AG04449 (cell line): ENCODE data around the gene SEC23B.

Source experiments
- CTCF ChIA-PET: fragments of 350-600 bp; formaldehyde crosslinking; extraction: SDS; loops from one replicate; lab custom pipeline; 2021; ENCODE audit warnings: antibody characterized with exemption; lab: Yijun Ruan, JAX
- POLR2A ChIA-PET: fragments of 400-600, 350-600 bp; formaldehyde crosslinking; extraction: SDS; loops from one replicate; lab custom pipeline; 2020; ENCODE audit warnings: antibody characterized with exemption, inconsistent platforms; lab: Yijun Ruan, JAX
- DNase-seq: peaks from one replicate; pipeline ENCODE4 v3.0.0-alpha.2; 2010; ENCODE audit warnings: low read depth, low spot score
- H3K4me3 ChIP-seq: 2 replicates; pipeline ENCODE4 v1.5.1; 2011; ENCODE audit warnings: low read depth, mild to moderate bottlenecking, control low read depth, low read length
- CTCF ChIP-seq: IDR thresholded peaks from one replicate; pipeline ENCODE4 v1.5.1; 2011; ENCODE audit warnings: mild to moderate bottlenecking, moderate library complexity, low read length, control low read depth, inconsistent platforms; ENCODE audit not compliant: insufficient read depth; ENCODE audit errors: missing control alignments

Gene SEC23B

GRCh38 chr20:18507218-18508191, at the start of gene SEC23B:
Gene SEC23B, plus strand, starts transcription at chr20:18507940. Its CDS starts 2,896 bp downstream, at chr20:18510836.
- H3K4me3 ChIP-seq = peak within 1 kb of the TSS; percentile 87
- DNase-seq = peak; percentile 89
- no peak for TF ChIP-seq CTCF
- POLR2A ChIA-PET = interaction anchor here (0.6 to 1.7 kb wide), 5 partner anchors 8 to 64 kb away, joined by 3 to 16 read pairs (median 3); partner anchors contain the start of genes DZANK1, POLR3F and RBBP9
- CTCF ChIA-PET = interaction anchor here (0.9 to 2.3 kb wide), 3 partner anchors 10 to 93 kb away, joined by 3 to 12 read pairs (median 4); partner anchors contain the start of gene RBBP9

GRCh38 chr20:18465536-18466200, 42.1 kb upstream of the SEC23B start:
- POLR2A ChIA-PET = interaction anchor here (1.4 kb wide), 1 partner anchor 42 kb away, joined by 5 read pairs; the partner anchor contains the start of gene SEC23B
- TF ChIP-seq CTCF = no peak
- DNase-seq = no peak
- CTCF ChIA-PET = interaction anchor here (1.0 to 1.5 kb wide), 2 partner anchors 12 to 30 kb away, joined by 3 read pairs; no protein-coding TSS in a partner anchor
- H3K4me3 ChIP-seq = no peak overlapping the region

- H3K4me3 ChIP-seq = peak overlapping the region; percentile 84
- ChIA-PET POLR2A (interaction anchor here (0.7 to 1.4 kb wide), 4 partner anchors 11 to 47 kb away, joined by 3 to 5 read pairs (median 4); partner anchors contain the start of genes RBBP9 and SEC23B), CTCF (interaction anchor here (1.0 to 1.5 kb wide), 2 partner anchors 11 to 31 kb away, joined by 3 read pairs; no protein-coding TSS in a partner anchor)
- TF ChIP-seq CTCF = no peak
- DNase-seq = no peak
These were observed 41.2 kb upstream of the SEC23B start for GRCh38 chr20:18466574-18466893.

GRCh38 chr20:18466894-18467730, 40.6 kb upstream of the SEC23B start, which contains the start of the genes DZANK1 and POLR3F:
Gene DZANK1, minus strand, starts transcription at chr20:18467030. Its CDS starts 1,672 bp downstream, at chr20:18465358.
Gene POLR3F, plus strand, starts transcription at chr20:18467390. Its CDS starts 117 bp downstream, at chr20:18467507.
- ChIA-PET POLR2A (interaction anchor here (0.7 to 1.4 kb wide), 4 partner anchors 10 to 48 kb away, joined by 3 to 5 read pairs (median 4); partner anchors contain the start of genes RBBP9 and SEC23B), CTCF (interaction anchor here (1.0 to 1.2 kb wide), 2 partner anchors 10 to 30 kb away, joined by 3 to 4 read pairs; partner anchors contain the start of gene RBBP9)
- peak within 1 kb of the TSS; percentile 84 for H3K4me3 ChIP-seq
- DNase-seq = peak; percentile 73
- TF ChIP-seq CTCF = no peak

- DNase-seq = no peak
- no peak for TF ChIP-seq CTCF
- POLR2A ChIA-PET = interaction anchor here (0.9 kb wide), 1 partner anchor 10 kb away, joined by 4 read pairs; the partner anchor contains the start of genes DZANK1 and POLR3F
- no peak overlapping the region for H3K4me3 ChIP-seq
- CTCF ChIA-PET = interaction anchor here (0.8 to 1.3 kb wide), 3 partner anchors 8 to 15 kb away, joined by 3 read pairs; partner anchors contain the start of gene DZANK1
These were observed 30.5 kb upstream of the SEC23B start for GRCh38 chr20:18477218-18477617.
